Fibroblast of lung (primary cell): ENCODE results near the gene TRIB2. TPM values are rescaled to one million over a fixed set of nuclear protein-coding genes. Genes with fewer than 3 reads are reported as not detected.

Experiments used
- DNase-seq, 2 donors: peaks; one replicate each; pipeline versions ENCODE4 v3.0.0 to v3.0.0-alpha.2; 2010; ENCODE audit warnings: low read depth in 2 of 2
- H2AFZ ChIP-seq: 2 replicates; pipeline ENCODE4 v1.5.1; 2012; ENCODE audit warnings: low read length, control low read depth, inconsistent platforms
- H3K27ac ChIP-seq: 2 replicates; pipeline ENCODE4 v1.5.1; 2011; ENCODE audit warnings: low read length, control low read depth; ENCODE audit not compliant: insufficient read depth
- H3K27me3 ChIP-seq: 2 replicates; pipeline ENCODE4 v1.5.1; 2011; ENCODE audit warnings: mild to moderate bottlenecking, low read length; ENCODE audit not compliant: control insufficient read depth, insufficient read depth
- H3K36me3 ChIP-seq: 2 replicates; pipeline ENCODE4 v1.5.1; 2011; ENCODE audit warnings: low read length; ENCODE audit not compliant: control insufficient read depth, insufficient read depth
- H3K4me1 ChIP-seq: 2 replicates; pipeline ENCODE4 v1.5.1; 2011; ENCODE audit warnings: low read length; ENCODE audit not compliant: control insufficient read depth, insufficient read depth; ENCODE audit errors: extremely low read depth
- H3K4me2 ChIP-seq: 2 replicates; pipeline ENCODE4 v1.5.1; 2011; ENCODE audit warnings: low read length, control low read depth; ENCODE audit not compliant: insufficient read depth; ENCODE audit errors: extremely low read depth
- H3K4me3 ChIP-seq, 4 experiments: fragments of 200-600 bp in 1 of 4; sonication (generic) in 1 of 4; replicated peaks in 1 of 4; 2 replicates each; pipeline ENCODE4 v1.5.1; 2011 to 2016; ENCODE audit warnings: low read length in 4 of 4, low read depth in 3 of 4, mild to moderate bottlenecking in 3 of 4, control low read depth in 2 of 4, inconsistent platforms in 1 of 4, mixed read lengths in 1 of 4; ENCODE audit not compliant: insufficient read depth in 1 of 4; ENCODE audit errors: control extremely low read depth in 1 of 4
- H3K79me2 ChIP-seq: 2 replicates; pipeline ENCODE4 v1.5.1; 2012; ENCODE audit warnings: mild to moderate bottlenecking, low read length, inconsistent platforms; ENCODE audit not compliant: control insufficient read depth, insufficient read depth
- H3K9ac ChIP-seq: 2 replicates; pipeline ENCODE4 v1.5.1; 2011; ENCODE audit warnings: mild to moderate bottlenecking, low read length, control low read depth; ENCODE audit not compliant: insufficient read depth
- H3K9me3 ChIP-seq: 2 replicates; pipeline ENCODE4 v1.5.1; 2012; ENCODE audit warnings: low read depth, low read length; ENCODE audit not compliant: control insufficient read depth, insufficient read depth
- H4K20me1 ChIP-seq: 2 replicates; pipeline ENCODE4 v1.5.1; 2011; ENCODE audit warnings: low read length; ENCODE audit not compliant: control insufficient read depth, insufficient read depth; ENCODE audit errors: extremely low read depth
- EZH2 ChIP-seq: IDR thresholded peaks from 2 replicates; pipeline ENCODE4 v1.5.1; 2012; ENCODE audit warnings: low read length, control low read depth, mild to moderate bottlenecking; ENCODE audit errors: missing control alignments
- polyA plus RNA-seq, 2 donors: library from polyadenylated mRNA; depleted of rRNA in 1 of 2; stranded (reverse) in 1 of 2; unstranded in 1 of 2; fragments of >200 nt; gene quantifications; 2 replicates each; pipeline ENCODE4 v1.2.1, GENCODE V29; 2011 to 2012; ENCODE audit warnings: missing spikeins in 1 of 2
- total RNA-seq: library from RNA; depleted of rRNA; stranded (reverse); fragments of >200 nt; gene quantifications from 2 replicates; pipeline ENCODE4 v1.2.1, GENCODE V29; 2014
- TF ChIP-seq, protein P1 (sequence below), 2 donors: IDR thresholded peaks in 1 of 2; conservative IDR thresholded peaks in 1 of 2; 1 replicate in 1 of 2; 2 replicates in 1 of 2; pipeline ENCODE4 v1.5.1; 2011 to 2012; ENCODE audit warnings: low read length in 2 of 2, control low read depth in 1 of 2, inconsistent platforms in 1 of 2, low read depth in 1 of 2, mild to moderate bottlenecking in 1 of 2

The TRIB2 gene
- total and polyA plus RNA-seq, 2 donors (not counting 1 experiment from before 2014, with no cell fraction given): 26.1 to 31.0 TPM

DNA sequence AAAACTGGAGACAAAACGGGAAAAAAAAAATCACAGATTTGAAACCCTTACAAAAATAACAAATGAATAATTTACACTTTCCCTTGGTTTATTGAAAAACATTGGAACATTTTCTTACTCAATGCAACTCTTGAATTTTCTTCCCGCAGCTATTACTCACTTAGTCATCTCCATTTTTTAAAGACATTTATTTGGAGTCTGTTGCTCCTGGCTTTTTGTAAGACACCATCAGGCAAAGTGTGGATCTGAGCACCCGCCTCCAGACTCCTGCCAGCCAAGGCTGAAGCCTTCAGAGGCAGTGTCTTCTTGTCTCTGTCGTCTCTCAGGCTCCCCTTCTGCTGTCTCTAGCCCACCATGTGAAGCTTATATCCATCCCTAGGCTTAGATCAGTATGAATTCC, 46.2 kb downstream of the TRIB2 start:
- no peaks in the 10 kb centered on the region for H3K27me3 ChIP-seq
- no peak overlapping the region for H3K9ac ChIP-seq
- no peak overlapping the region for H3K27ac ChIP-seq
- no peak overlapping the region for H3K4me2 ChIP-seq
- no peaks in the 10 kb centered on the region for H3K36me3 ChIP-seq
- no peaks in the 10 kb centered on the region for H3K79me2 ChIP-seq
- DNase-seq: peak in 1 of 2 donors; percentile 85
- H3K4me3 ChIP-seq: no peak overlapping the region
- H3K9me3 ChIP-seq: no peaks in the 10 kb centered on the region
- TF ChIP-seq EZH2: no peak
- TF ChIP-seq, protein P1, sequence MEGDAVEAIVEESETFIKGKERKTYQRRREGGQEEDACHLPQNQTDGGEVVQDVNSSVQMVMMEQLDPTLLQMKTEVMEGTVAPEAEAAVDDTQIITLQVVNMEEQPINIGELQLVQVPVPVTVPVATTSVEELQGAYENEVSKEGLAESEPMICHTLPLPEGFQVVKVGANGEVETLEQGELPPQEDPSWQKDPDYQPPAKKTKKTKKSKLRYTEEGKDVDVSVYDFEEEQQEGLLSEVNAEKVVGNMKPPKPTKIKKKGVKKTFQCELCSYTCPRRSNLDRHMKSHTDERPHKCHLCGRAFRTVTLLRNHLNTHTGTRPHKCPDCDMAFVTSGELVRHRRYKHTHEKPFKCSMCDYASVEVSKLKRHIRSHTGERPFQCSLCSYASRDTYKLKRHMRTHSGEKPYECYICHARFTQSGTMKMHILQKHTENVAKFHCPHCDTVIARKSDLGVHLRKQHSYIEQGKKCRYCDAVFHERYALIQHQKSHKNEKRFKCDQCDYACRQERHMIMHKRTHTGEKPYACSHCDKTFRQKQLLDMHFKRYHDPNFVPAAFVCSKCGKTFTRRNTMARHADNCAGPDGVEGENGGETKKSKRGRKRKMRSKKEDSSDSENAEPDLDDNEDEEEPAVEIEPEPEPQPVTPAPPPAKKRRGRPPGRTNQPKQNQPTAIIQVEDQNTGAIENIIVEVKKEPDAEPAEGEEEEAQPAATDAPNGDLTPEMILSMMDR (conservative IDR thresholded peaks at IDR 0.05 in 1 of 2, IDR thresholded peaks at IDR 0.05 in 1 of 2; ENCODE audit: low read depth in 1 of 2, low read length in 2 of 2): no peak
- peaks cover 5% of the 10 kb centered on the region for H3K4me1 ChIP-seq
- no peaks in the 10 kb centered on the region for H4K20me1 ChIP-seq
- no peak overlapping the region for H2AFZ ChIP-seq

DNA sequence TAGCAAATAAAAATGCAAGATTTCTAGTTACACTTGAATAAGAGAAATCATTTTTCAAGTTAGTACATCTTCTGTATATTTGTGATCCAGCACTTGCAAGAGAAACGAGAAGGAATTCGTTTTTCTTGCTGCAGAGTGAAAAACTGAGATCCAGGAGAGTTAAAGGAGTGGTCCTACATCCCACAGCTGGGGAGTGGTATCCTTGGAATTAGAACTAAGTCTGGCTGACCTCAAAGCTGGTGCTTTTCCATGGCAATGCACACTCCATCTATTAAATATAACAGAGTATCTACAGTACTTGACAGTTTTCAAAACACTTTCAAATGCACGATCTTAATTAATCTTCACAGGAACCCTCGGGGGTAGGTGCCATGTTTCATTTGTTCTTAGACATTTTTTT, 46.8 kb downstream of the TRIB2 start:
- TF ChIP-seq, protein P1 (conservative IDR thresholded peaks at IDR 0.05 in 1 of 2, IDR thresholded peaks at IDR 0.05 in 1 of 2; ENCODE audit: low read depth in 1 of 2, low read length in 2 of 2): no peak
- no peak for TF ChIP-seq EZH2
- H3K9me3 ChIP-seq: no peaks in the 10 kb centered on the region
- no peak overlapping the region for H3K27ac ChIP-seq
- peak in 1 of 2 donors; percentile 62 for DNase-seq
- no peak overlapping the region for H3K4me3 ChIP-seq
- no peaks in the 10 kb centered on the region for H3K79me2 ChIP-seq
- H3K27me3 ChIP-seq: no peaks in the 10 kb centered on the region
- peaks cover 5% of the 10 kb centered on the region for H3K4me1 ChIP-seq
- H4K20me1 ChIP-seq: no peaks in the 10 kb centered on the region
- H3K36me3 ChIP-seq: no peaks in the 10 kb centered on the region
- no peak overlapping the region for H3K9ac ChIP-seq
- H2AFZ ChIP-seq: no peak overlapping the region
- no peak overlapping the region for H3K4me2 ChIP-seq

DNA sequence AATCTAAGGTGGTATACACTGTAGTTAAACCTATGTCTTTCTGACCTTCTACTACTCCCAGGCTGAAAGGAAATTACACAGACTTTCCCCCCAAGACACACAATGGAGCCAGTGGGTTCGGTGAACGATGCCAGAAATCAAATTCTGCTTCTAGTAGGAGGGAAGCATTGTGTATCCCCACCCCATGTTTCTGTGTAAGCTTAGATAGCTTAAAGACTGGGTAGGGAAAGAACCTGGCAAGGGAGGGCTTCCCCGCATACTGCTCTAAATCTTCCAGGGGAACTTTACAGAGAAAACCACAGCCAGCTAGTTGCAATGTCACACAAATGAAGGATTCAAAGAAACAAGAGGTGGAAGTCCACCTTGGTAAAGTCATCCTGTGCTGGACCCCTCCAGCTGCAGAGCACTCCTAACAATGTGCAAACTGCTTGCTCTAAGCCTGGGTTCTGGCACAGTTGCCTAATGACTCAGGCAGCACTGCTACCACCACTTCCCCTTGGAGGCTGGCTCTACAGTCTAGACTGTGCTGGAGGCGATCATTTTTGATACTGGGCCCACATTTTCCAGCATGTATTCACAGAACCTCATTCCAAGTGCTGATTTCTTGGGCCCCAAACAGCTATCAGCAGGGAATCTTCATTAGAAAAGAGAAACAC, 47.5 kb downstream of the TRIB2 start:
- no peaks in the 10 kb centered on the region for H3K9me3 ChIP-seq
- H3K27ac ChIP-seq: no peak overlapping the region
- no peaks in the 10 kb centered on the region for H4K20me1 ChIP-seq
- DNase-seq: peak; percentile 19 to 98
- no peak overlapping the region for H2AFZ ChIP-seq
- H3K4me1 ChIP-seq: no peaks in the 10 kb centered on the region
- no peak overlapping the region for H3K4me3 ChIP-seq
- H3K9ac ChIP-seq: no peak overlapping the region
- no peaks in the 10 kb centered on the region for H3K36me3 ChIP-seq
- H3K4me2 ChIP-seq: no peak overlapping the region
- TF ChIP-seq EZH2: no peak
- TF ChIP-seq, protein P1 (conservative IDR thresholded peaks at IDR 0.05 in 1 of 2, IDR thresholded peaks at IDR 0.05 in 1 of 2; ENCODE audit: low read depth in 1 of 2, low read length in 2 of 2): no peak
- no peaks in the 10 kb centered on the region for H3K79me2 ChIP-seq
- H3K27me3 ChIP-seq: no peaks in the 10 kb centered on the region
